ENCODE results near the gene BTBD2. TPM values are rescaled to one million over a fixed set of nuclear protein-coding genes. Genes with fewer than 3 reads are reported as not detected.

Gene BTBD2
- total and polyA plus RNA-seq, 4 donors = 45.6 to 183 (median 111) TPM

GRCh38 chr19:2040647-2041432 is 25.3 kb upstream of the BTBD2 start:
- H3K27ac ChIP-seq (ENCODE audit: low read depth, low read length) = peak overlapping the region; percentile 69
- peaks cover 80% of the 10 kb centered on the region for H3K36me3 ChIP-seq (ENCODE audit: control insufficient read depth, insufficient read depth, low read length)
- H3K9me3 ChIP-seq (ENCODE audit: control insufficient read depth, insufficient read depth, low read length) = no peaks in the 10 kb centered on the region
- H3K27me3 ChIP-seq (ENCODE audit: control insufficient read depth, insufficient read depth, low read length) = no peaks in the 10 kb centered on the region
- no peak for DNase-seq (ENCODE audit: low read depth in 4 of 6, low spot score in 6 of 6)
- no peak overlapping the region for H3K4me3 ChIP-seq (ENCODE audit: low read depth, low read length)
- H3K4me1 ChIP-seq (ENCODE audit: control insufficient read depth, insufficient read depth, low read length) = peaks cover 50% of the 10 kb centered on the region
- WGBS (ENCODE audit: insufficient coverage) = 90% methylated on average over 28 of the region's 28 CpGs

- Histone ChIP-seq H3K4me1 (ENCODE audit: control insufficient read depth, insufficient read depth, low read length) (peaks cover 46% of the 10 kb centered on the region), H3K27me3 (ENCODE audit: control insufficient read depth, insufficient read depth, low read length) (no peaks in the 10 kb centered on the region), H3K27ac (ENCODE audit: low read depth, low read length) (no peak overlapping the region), H3K4me3 (ENCODE audit: low read depth, low read length) (no peak overlapping the region), H3K36me3 (ENCODE audit: control insufficient read depth, insufficient read depth, low read length) (peaks cover 72% of the 10 kb centered on the region), H3K9me3 (ENCODE audit: control insufficient read depth, insufficient read depth, low read length) (peaks cover 3% of the 10 kb centered on the region)
- DNase-seq (ENCODE audit: low read depth in 4 of 6, low spot score in 6 of 6) = no peak
- 92% methylated on average over 14 of the region's 20 CpGs for WGBS (ENCODE audit: insufficient coverage)
These were observed 24.6 kb upstream of the BTBD2 start for GRCh38 chr19:2039959-2040646.

GRCh38 chr19:2039089-2039958 is 23.8 kb upstream of the BTBD2 start:
- Histone ChIP-seq H3K27ac (ENCODE audit: low read depth, low read length) (no peak overlapping the region), H3K4me3 (ENCODE audit: low read depth, low read length) (no peak overlapping the region), H3K27me3 (ENCODE audit: control insufficient read depth, insufficient read depth, low read length) (no peaks in the 10 kb centered on the region), H3K9me3 (ENCODE audit: control insufficient read depth, insufficient read depth, low read length) (peaks cover 3% of the 10 kb centered on the region), H3K36me3 (ENCODE audit: control insufficient read depth, insufficient read depth, low read length) (peaks cover 65% of the 10 kb centered on the region), H3K4me1 (ENCODE audit: control insufficient read depth, insufficient read depth, low read length) (peaks cover 39% of the 10 kb centered on the region)
- WGBS (ENCODE audit: insufficient coverage) = 91% methylated on average over 15 of the region's 30 CpGs
- no peak for DNase-seq (ENCODE audit: low read depth in 4 of 6, low spot score in 6 of 6)

GRCh38 chr19:2038284-2039088 is 23.0 kb upstream of the BTBD2 start:
- peaks cover 38% of the 10 kb centered on the region for H3K4me1 ChIP-seq (ENCODE audit: control insufficient read depth, insufficient read depth, low read length)
- DNase-seq (ENCODE audit: low read depth in 4 of 6, low spot score in 6 of 6) = no peak
- H3K27ac ChIP-seq (ENCODE audit: low read depth, low read length) = no peak overlapping the region
- H3K4me3 ChIP-seq (ENCODE audit: low read depth, low read length) = no peak overlapping the region
- WGBS (ENCODE audit: insufficient coverage) = 82% methylated on average over 39 of the region's 44 CpGs
- H3K27me3 ChIP-seq (ENCODE audit: control insufficient read depth, insufficient read depth, low read length) = no peaks in the 10 kb centered on the region
- H3K36me3 ChIP-seq (ENCODE audit: control insufficient read depth, insufficient read depth, low read length) = peaks cover 58% of the 10 kb centered on the region
- peaks cover 3% of the 10 kb centered on the region for H3K9me3 ChIP-seq (ENCODE audit: control insufficient read depth, insufficient read depth, low read length)

GRCh38 chr19:2037651-2038255 is 22.2 kb upstream of the BTBD2 start:
- Histone ChIP-seq H3K27ac (ENCODE audit: low read depth, low read length) (no peak overlapping the region), H3K4me3 (ENCODE audit: low read depth, low read length) (no peak overlapping the region), H3K4me1 (ENCODE audit: control insufficient read depth, insufficient read depth, low read length) (peaks cover 36% of the 10 kb centered on the region), H3K36me3 (ENCODE audit: control insufficient read depth, insufficient read depth, low read length) (peaks cover 51% of the 10 kb centered on the region), H3K27me3 (ENCODE audit: control insufficient read depth, insufficient read depth, low read length) (no peaks in the 10 kb centered on the region), H3K9me3 (ENCODE audit: control insufficient read depth, insufficient read depth, low read length) (peaks cover 3% of the 10 kb centered on the region)
- DNase-seq (ENCODE audit: low read depth in 4 of 6, low spot score in 6 of 6) = no peak
- WGBS (ENCODE audit: insufficient coverage) = 93% methylated on average over 6 of the region's 24 CpGs

GRCh38 chr19:2036424-2036823 is 20.9 kb upstream of the BTBD2 start:
- H3K27ac ChIP-seq (ENCODE audit: low read depth, low read length) = no peak overlapping the region
- H3K4me3 ChIP-seq (ENCODE audit: low read depth, low read length) = no peak overlapping the region
- peaks cover 37% of the 10 kb centered on the region for H3K4me1 ChIP-seq (ENCODE audit: control insufficient read depth, insufficient read depth, low read length)
- 86% methylated on average over 2 of the region's 8 CpGs for WGBS (ENCODE audit: insufficient coverage)
- peaks cover 3% of the 10 kb centered on the region for H3K9me3 ChIP-seq (ENCODE audit: control insufficient read depth, insufficient read depth, low read length)
- no peaks in the 10 kb centered on the region for H3K27me3 ChIP-seq (ENCODE audit: control insufficient read depth, insufficient read depth, low read length)
- DNase-seq (ENCODE audit: low read depth in 4 of 6, low spot score in 6 of 6) = no peak
- H3K36me3 ChIP-seq (ENCODE audit: control insufficient read depth, insufficient read depth, low read length) = peaks cover 40% of the 10 kb centered on the region

- Histone ChIP-seq H3K4me3 (ENCODE audit: low read depth, low read length) (no peak overlapping the region), H3K9me3 (ENCODE audit: control insufficient read depth, insufficient read depth, low read length) (peaks cover 3% of the 10 kb centered on the region), H3K36me3 (ENCODE audit: control insufficient read depth, insufficient read depth, low read length) (peaks cover 31% of the 10 kb centered on the region), H3K4me1 (ENCODE audit: control insufficient read depth, insufficient read depth, low read length) (peaks cover 31% of the 10 kb centered on the region), H3K27me3 (ENCODE audit: control insufficient read depth, insufficient read depth, low read length) (no peaks in the 10 kb centered on the region), H3K27ac (ENCODE audit: low read depth, low read length) (no peak overlapping the region)
- WGBS (ENCODE audit: insufficient coverage) = 63% methylated on average over 13 of the region's 14 CpGs
- DNase-seq (ENCODE audit: low read depth in 4 of 6, low spot score in 6 of 6) = no peak
These were observed 20.1 kb upstream of the BTBD2 start for GRCh38 chr19:2035590-2035991.

- Histone ChIP-seq H3K27me3 (ENCODE audit: control insufficient read depth, insufficient read depth, low read length) (no peaks in the 10 kb centered on the region), H3K4me3 (ENCODE audit: low read depth, low read length) (no peak overlapping the region), H3K36me3 (ENCODE audit: control insufficient read depth, insufficient read depth, low read length) (peaks cover 25% of the 10 kb centered on the region), H3K9me3 (ENCODE audit: control insufficient read depth, insufficient read depth, low read length) (peaks cover 3% of the 10 kb centered on the region), H3K27ac (ENCODE audit: low read depth, low read length) (no peak overlapping the region), H3K4me1 (ENCODE audit: control insufficient read depth, insufficient read depth, low read length) (peaks cover 27% of the 10 kb centered on the region)
- DNase-seq (ENCODE audit: low read depth in 4 of 6, low spot score in 6 of 6) = no peak
- WGBS (ENCODE audit: insufficient coverage) = 34% methylated on average over 30 of the region's 34 CpGs
These were observed 19.4 kb upstream of the BTBD2 start for GRCh38 chr19:2034729-2035589.
